ENCODE data around the gene GCFC2. TPM values are rescaled to one million over a fixed set of nuclear protein-coding genes. Genes with fewer than 3 reads are reported as not detected.

Gene GCFC2
- total and polyA plus RNA-seq, 9 of the 15 experiments (the other 6 are each of a cell fraction or from before 2014, with no cell fraction given) = 10.5 to 40.6 (median 23.0) TPM

DNA sequence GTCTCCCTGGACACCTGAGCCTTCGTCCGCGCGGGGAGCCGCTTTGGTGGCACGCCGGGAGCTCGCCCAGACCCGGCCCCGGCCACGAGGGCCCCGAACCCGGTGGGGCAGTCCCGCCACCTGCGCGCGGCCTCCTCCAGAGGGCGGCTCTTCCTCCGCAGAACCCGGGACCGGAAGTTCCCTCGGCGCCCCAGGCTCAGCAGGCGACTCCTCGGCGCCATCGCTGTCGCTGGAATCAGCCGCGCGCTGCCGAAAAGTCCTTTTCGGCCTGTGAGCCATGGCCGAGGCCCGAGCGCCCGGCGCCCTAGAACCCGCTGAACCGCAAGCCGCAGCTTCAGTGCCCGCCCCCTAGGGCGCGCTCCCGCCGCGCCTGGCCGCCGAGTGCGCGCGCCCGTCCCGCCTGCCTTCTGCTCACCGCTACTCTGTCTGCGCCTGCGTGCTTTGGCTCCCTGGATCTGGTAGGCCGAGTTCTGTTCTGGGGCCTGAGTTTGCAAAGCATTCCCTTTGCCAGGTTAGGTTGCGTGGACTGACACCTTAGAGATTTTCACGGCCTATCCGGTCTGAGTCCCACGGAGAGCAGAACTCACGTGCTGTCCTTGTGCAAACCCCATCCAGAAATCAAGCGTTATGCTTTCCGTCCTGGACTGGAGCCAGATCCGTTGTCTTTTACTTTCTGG lies at the start of gene GCFC2 (continued):
- TF ChIP-seq ARID4B (CRISPR knock-in tag; IDR thresholded peaks at IDR 0.05) = 0 out of 2 replicates have a peak, but pooled peaks have one; percentile 31
- TF ChIP-seq NRF1 (conservative IDR thresholded peaks at IDR 0.05 in 1 of 2, IDR thresholded peaks at IDR 0.05 in 1 of 2) = peak; percentile 84 to 86
- TF ChIP-seq RB1 (IDR thresholded peaks at IDR 0.05; ENCODE audit: low read depth) = peak; percentile 92
- TF ChIP-seq KLF13 (tag; IDR thresholded peaks at IDR 0.05; ENCODE audit: borderline replicate concordance, low read depth) = no peak
- peak in 1 of 2 experiments; percentile 2; a peak in 1 of 4 replicates for TF ChIP-seq ARNT (IDR thresholded peaks at IDR 0.05)
- peak; percentile 79 for TF ChIP-seq ATF7 (IDR thresholded peaks at IDR 0.05)
- peak; percentile 14; the same call in 1 of the 2 replicates for TF ChIP-seq ILF3 (IDR thresholded peaks at IDR 0.05; ENCODE audit: borderline replicate concordance)
- no peak for TF ChIP-seq STAT6 (CRISPR knock-in tag; IDR thresholded peaks at IDR 0.05)
- no peak for TF ChIP-seq KLF16 (IDR thresholded peaks at IDR 0.05)
- 0 out of 2 replicates have a peak, but pooled peaks have one; percentile 61 for TF ChIP-seq ZNF217 (CRISPR knock-in tag; IDR thresholded peaks at IDR 0.05)
- TF ChIP-seq ERF (CRISPR knock-in tag; IDR thresholded peaks at IDR 0.05) = no peak
- TF ChIP-seq BHLHE40 (IDR thresholded peaks at IDR 0.05; ENCODE audit: low read length) = peak; percentile 69
- peak; percentile 84 for TF ChIP-seq NR2C2 (CRISPR knock-in tag; IDR thresholded peaks at IDR 0.05)
- TF ChIP-seq NR2C2 (tag; IDR thresholded peaks at IDR 0.05) = peak; percentile 56; the same call in 1 of the 2 replicates
- TF ChIP-seq GABPB1 (CRISPR knock-in tag; IDR thresholded peaks at IDR 0.05) = peak; percentile 91
- TF ChIP-seq RBM14 (IDR thresholded peaks at IDR 0.05; ENCODE audit: borderline replicate concordance, insufficient read depth, low read depth, low read length) = 0 out of 2 replicates have a peak, but pooled peaks have one; percentile 42
- TF ChIP-seq KHSRP (IDR thresholded peaks at IDR 0.05) = no peak
- TF ChIP-seq LCOR (CRISPR knock-in tag; IDR thresholded peaks at IDR 0.05) = peak; percentile 93
- peak; percentile 58 for TF ChIP-seq HCFC1 (IDR thresholded peaks at IDR 0.05; ENCODE audit: low read depth, low read length)
- TF ChIP-seq SMC3 (conservative IDR thresholded peaks at IDR 0.05; ENCODE audit: insufficient read depth, low read depth, low read length) = no peak
- no peak for TF ChIP-seq ZNF23 (CRISPR knock-in tag; IDR thresholded peaks at IDR 0.05)
- peak in 1 of 2 experiments; percentile 94; a peak in 1 of 4 replicates for TF ChIP-seq TEAD1 (CRISPR knock-in tag; IDR thresholded peaks at IDR 0.05)
- TF ChIP-seq ZNF212 (CRISPR knock-in tag; IDR thresholded peaks at IDR 0.05) = no peak
- TF ChIP-seq ZNF282 (CRISPR knock-in tag; IDR thresholded peaks at IDR 0.05) = peak; percentile 80; the same call in 1 of the 2 replicates

Data from K562 (cell line).